WTC11 (cell line): ENCODE measurements around the gene SAE1.

Experiments
- ATF3 ChIP-seq: sonication (generic); formaldehyde crosslinking; conservative IDR thresholded peaks from 2 replicates; pipeline ENCODE4 v1.8.1; 2022; ENCODE audit warnings: mild to moderate bottlenecking, missing genetic modification reagents
- CREB1 ChIP-seq: sonication (generic); formaldehyde crosslinking; IDR thresholded peaks from 2 replicates; pipeline ENCODE4 v1.8.0; 2023; ENCODE audit warnings: mild to moderate bottlenecking, missing genetic modification reagents
- CTCF ChIP-seq: fragments of 200-600 bp; IDR thresholded peaks from 2 replicates; pipeline ENCODE4 v1.8.0; 2022; ENCODE audit warnings: antibody characterized with exemption
- E2F4 ChIP-seq: sonication (generic); formaldehyde crosslinking; IDR thresholded peaks from 2 replicates; pipeline ENCODE4 v1.8.1; 2022; ENCODE audit warnings: low read depth, mild to moderate bottlenecking, moderate library complexity, missing genetic modification reagents, borderline replicate concordance
- IRF2 ChIP-seq: sonication (generic); formaldehyde crosslinking; IDR thresholded peaks from 2 replicates; pipeline ENCODE4 v1.8.0; 2022; ENCODE audit warnings: low read depth, missing genetic modification reagents, borderline replicate concordance
- JUN ChIP-seq: sonication (generic); formaldehyde crosslinking; IDR thresholded peaks from 2 replicates; pipeline ENCODE4 v1.8.0; 2023; ENCODE audit warnings: mild to moderate bottlenecking, missing genetic modification reagents
- KAT7 ChIP-seq: sonication (generic); formaldehyde crosslinking; IDR thresholded peaks from 2 replicates; pipeline ENCODE4 v1.8.1; 2023; ENCODE audit warnings: missing genetic modification reagents, mild to moderate bottlenecking, borderline replicate concordance
- ZNF263 ChIP-seq: sonication (generic); formaldehyde crosslinking; IDR thresholded peaks from 2 replicates; pipeline ENCODE4 v1.8.1; 2022; ENCODE audit warnings: low read depth, mild to moderate bottlenecking, moderate library complexity, missing genetic modification reagents
- ZNF423 ChIP-seq: fragments of 250-450 bp; sonication (Bioruptor Pico); IDR thresholded peaks from 2 replicates; pipeline ENCODE4 v2.1.2; 2022; ENCODE audit warnings: mild to moderate bottlenecking, moderate library complexity

GRCh38 chr19:47112997-47113849 lies 17.4 kb upstream of the SAE1 start, which contains the start of gene ZC3H4:
- TF ChIP-seq IRF2 (CRISPR knock-in tag) (no peak), JUN (no peak), E2F4 (no peak), KAT7 (CRISPR knock-in tag) (no peak), CREB1 (CRISPR knock-in tag) (no peak), ZNF423 (CRISPR knock-in tag) (no peak), CTCF (no peak), ATF3 (no peak), ZNF263 (CRISPR knock-in tag) (no peak)
